Kidney (tissue), 14 donors: ENCODE data around the gene ELF5. TPM values are rescaled to one million over a fixed set of nuclear protein-coding genes. Genes with fewer than 3 reads are reported as not detected.

Experiments used
- DNase-seq, 5 donors: peaks; one replicate each; pipeline ENCODE4 v3.0.0-alpha.2; 2013 to 2020
- FAIRE-seq: peaks from 2 replicates; lab custom pipeline; 2012; peaks lifted over from hg19 to GRCh38; lab: Jason Lieb, UNC
- H3K27ac ChIP-seq, 2 donors: one replicate each; pipeline ENCODE4 v1.7.0; 2013; ENCODE audit warnings: low read depth in 2 of 2, low read length in 2 of 2, inconsistent platforms in 1 of 2
- H3K27me3 ChIP-seq: one replicate; pipeline ENCODE4 v1.7.1; 2013; ENCODE audit warnings: low read length, inconsistent platforms; ENCODE audit not compliant: control insufficient read depth, insufficient read depth
- H3K36me3 ChIP-seq, 3 donors: one replicate each; pipeline versions ENCODE4 v1.7.0 to v1.7.1; 2013; ENCODE audit warnings: low read length in 3 of 3, control low read depth in 1 of 3, inconsistent platforms in 1 of 3; ENCODE audit not compliant: insufficient read depth in 3 of 3, control insufficient read depth in 2 of 3
- H3K4me1 ChIP-seq, 3 donors: one replicate each; pipeline versions ENCODE4 v1.7.0 to v1.7.1; 2013; ENCODE audit warnings: low read length in 3 of 3, inconsistent platforms in 1 of 3, low read depth in 1 of 3; ENCODE audit not compliant: control insufficient read depth in 2 of 3, insufficient read depth in 2 of 3
- H3K4me3 ChIP-seq, 3 donors: one replicate each; pipeline versions ENCODE4 v1.7.0 to v1.8.1; 2013; ENCODE audit warnings: low read length in 3 of 3, control low read depth in 1 of 3, inconsistent platforms in 1 of 3
- H3K9ac ChIP-seq, 3 donors: one replicate each; pipeline versions ENCODE4 v1.7.0 to v1.7.1; 2013; ENCODE audit warnings: low read length in 3 of 3, control low read depth in 1 of 3, inconsistent platforms in 1 of 3
- H3K9me3 ChIP-seq, 3 donors: one replicate each; pipeline versions ENCODE4 v1.7.0 to v1.7.1; 2013; ENCODE audit warnings: low read length in 3 of 3, control low read depth in 1 of 3, inconsistent platforms in 1 of 3; ENCODE audit not compliant: control insufficient read depth in 2 of 3, insufficient read depth in 1 of 3
- intact Hi-C: fragments of 100-400 bp; cut with DNase I; formaldehyde crosslinking; loops from one replicate; pipeline ENCODE4 v1.11.1; 2022
- polyA plus RNA-seq: library from polyadenylated mRNA; stranded (reverse); fragments of 350-450 nt; fragmentation: Illumina TruSeq; extraction: RNeasy Lipid Tissue Mini Kit (QIAGEN cat#74804); gene quantifications from one replicate; pipeline ENCODE4 v1.2.3, GENCODE V29; 2014; ENCODE audit warnings: low read depth, low replicate concordance; ENCODE audit not compliant: insufficient read depth
- total RNA-seq: library from RNA; stranded (reverse); fragmentation: NEBNext Ultra II Directional; extraction: Animal tissue kit (Norgen Biotek cat#: 25700); gene quantifications from one replicate; pipeline ENCODE4 v1.2.1, GENCODE V29; 2021
- TF ChIP-seq, protein P1 (sequence below): IDR thresholded peaks from 3 replicates; pipeline ENCODE4 v1.5.1; 2012; ENCODE audit warnings: mild to moderate bottlenecking, moderate library complexity, borderline replicate concordance; ENCODE audit not compliant: insufficient read depth; ENCODE audit errors: extremely low read depth
- donor health status: control.
- donor health status: control.
- donor health status: control.
- donor health status: control.
- donor health status: control.
- donor health status: DM: yes; HTN: yes; CAD: no.
- donor health status: Normal renal cell carcinoma (clear cell type).

ELF5 gene
- total and polyA plus RNA-seq, 2 donors from 2014 or later: 0.94 to 18.9 TPM

DNA sequence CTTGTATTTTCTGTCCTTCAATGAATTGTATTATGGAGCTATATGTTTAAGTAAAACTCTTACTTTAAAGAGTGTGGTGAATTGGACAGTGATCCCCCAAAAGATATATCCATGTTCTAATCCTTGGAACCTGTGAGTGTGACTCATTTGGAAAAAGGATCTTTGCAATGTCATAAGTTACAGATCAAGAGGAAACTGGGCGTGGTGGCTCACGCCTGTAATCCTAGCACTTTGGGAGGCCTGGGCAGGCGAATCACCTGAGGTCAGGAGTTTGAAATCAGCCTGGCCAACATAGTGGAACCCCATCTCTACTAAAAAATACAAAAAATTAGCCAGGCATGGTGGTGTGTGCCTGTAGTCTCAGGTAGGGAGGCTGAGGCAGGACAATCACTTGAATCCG is 36.7 kb downstream of the ELF5 start:
- FAIRE-seq (no peak), DNase-seq (no peak)
- peaks cover 0 to 7% (median 2%) of the 10 kb centered on the region in 3 donors for H3K36me3 ChIP-seq
- no peaks in the 10 kb centered on the region for H3K9me3 ChIP-seq
- H3K4me1 ChIP-seq: no peaks in the 10 kb centered on the region
- TF ChIP-seq, protein P1, sequence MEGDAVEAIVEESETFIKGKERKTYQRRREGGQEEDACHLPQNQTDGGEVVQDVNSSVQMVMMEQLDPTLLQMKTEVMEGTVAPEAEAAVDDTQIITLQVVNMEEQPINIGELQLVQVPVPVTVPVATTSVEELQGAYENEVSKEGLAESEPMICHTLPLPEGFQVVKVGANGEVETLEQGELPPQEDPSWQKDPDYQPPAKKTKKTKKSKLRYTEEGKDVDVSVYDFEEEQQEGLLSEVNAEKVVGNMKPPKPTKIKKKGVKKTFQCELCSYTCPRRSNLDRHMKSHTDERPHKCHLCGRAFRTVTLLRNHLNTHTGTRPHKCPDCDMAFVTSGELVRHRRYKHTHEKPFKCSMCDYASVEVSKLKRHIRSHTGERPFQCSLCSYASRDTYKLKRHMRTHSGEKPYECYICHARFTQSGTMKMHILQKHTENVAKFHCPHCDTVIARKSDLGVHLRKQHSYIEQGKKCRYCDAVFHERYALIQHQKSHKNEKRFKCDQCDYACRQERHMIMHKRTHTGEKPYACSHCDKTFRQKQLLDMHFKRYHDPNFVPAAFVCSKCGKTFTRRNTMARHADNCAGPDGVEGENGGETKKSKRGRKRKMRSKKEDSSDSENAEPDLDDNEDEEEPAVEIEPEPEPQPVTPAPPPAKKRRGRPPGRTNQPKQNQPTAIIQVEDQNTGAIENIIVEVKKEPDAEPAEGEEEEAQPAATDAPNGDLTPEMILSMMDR: no peak
- intact Hi-C loops: no loop called here
- no peak overlapping the region for H3K9ac ChIP-seq
- H3K27ac ChIP-seq: no peak overlapping the region
- no peaks in the 10 kb centered on the region for H3K27me3 ChIP-seq
- no peak overlapping the region for H3K4me3 ChIP-seq

DNA sequence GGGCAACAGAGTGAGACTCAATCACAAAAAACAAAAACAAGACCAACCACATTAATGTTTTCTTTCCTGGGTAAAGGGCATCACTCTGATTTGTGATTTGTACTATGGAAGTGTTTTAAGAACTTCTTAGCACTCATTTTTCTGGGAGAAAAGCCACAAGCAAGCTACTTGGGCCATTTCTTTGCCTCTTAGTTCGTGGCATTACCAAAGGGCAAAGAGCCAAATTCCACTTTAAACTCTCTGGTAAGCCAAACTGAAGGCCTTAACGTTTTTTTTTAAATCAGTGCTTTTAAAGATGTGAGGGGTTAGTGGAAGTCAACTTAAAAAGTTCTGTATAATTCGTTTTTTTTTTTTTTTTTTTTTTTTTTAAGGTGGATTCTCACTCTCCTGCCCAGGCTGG is 37.9 kb downstream of the ELF5 start:
- Histone ChIP-seq H3K9me3 (no peaks in the 10 kb centered on the region), H3K4me1 (no peaks in the 10 kb centered on the region), H3K9ac (no peak overlapping the region), H3K36me3 (peaks cover 0 to 17% (median 7%) of the 10 kb centered on the region in 3 donors), H3K4me3 (no peak overlapping the region), H3K27ac (no peak overlapping the region), H3K27me3 (no peaks in the 10 kb centered on the region)
- TF ChIP-seq, protein P1: no peak
- no peak for DNase-seq
- no peak for FAIRE-seq
- intact Hi-C loops: no loop called here

DNA sequence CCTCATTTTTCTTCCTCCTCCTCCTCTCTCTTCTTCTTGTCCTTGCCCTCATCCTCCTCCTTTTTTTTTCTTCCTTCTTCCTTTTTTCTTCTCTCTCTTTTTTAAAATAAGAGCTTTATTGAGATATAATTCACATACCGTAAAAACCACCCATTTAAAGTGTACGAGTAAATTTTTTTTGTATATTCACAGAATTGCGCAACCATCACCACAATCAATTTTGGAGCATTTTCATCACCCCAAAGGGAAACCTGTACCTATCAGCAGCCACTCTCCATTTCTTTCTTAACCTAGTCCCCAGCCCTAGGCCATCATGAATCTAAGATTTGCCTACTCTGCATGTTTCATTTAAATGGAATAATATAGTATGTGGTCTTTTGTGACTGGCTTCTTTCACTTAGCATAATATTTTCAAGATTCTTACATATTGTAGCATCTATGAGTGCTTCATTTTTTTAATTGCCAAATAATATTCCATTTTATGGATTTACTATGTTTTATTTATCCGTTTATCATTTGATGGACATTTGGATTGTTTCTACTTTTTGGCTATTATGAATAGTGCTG is 39.9 kb downstream of the ELF5 start:
- TF ChIP-seq, protein P1: no peak
- no peak for DNase-seq
- Histone ChIP-seq H3K27me3 (no peaks in the 10 kb centered on the region), H3K4me3 (no peak overlapping the region), H3K27ac (no peak overlapping the region), H3K4me1 (no peaks in the 10 kb centered on the region), H3K36me3 (peaks cover 0 to 31% (median 21%) of the 10 kb centered on the region in 3 donors), H3K9me3 (no peaks in the 10 kb centered on the region), H3K9ac (no peak overlapping the region)
- intact Hi-C loops: no loop called here
- FAIRE-seq: no peak
